BLaER1 (cell line): ENCODE measurements around the gene CBY1.

Experiments
- H3K27ac ChIP-seq: shearing (Covaris generic); formaldehyde crosslinking; 2 replicates; pipeline ENCODE4 v1.8.1; 2022
- H3K27me3 ChIP-seq: shearing (Covaris generic); formaldehyde crosslinking; 2 replicates; pipeline ENCODE4 v1.8.1; 2022
- H3K36me3 ChIP-seq: shearing (Covaris generic); formaldehyde crosslinking; 2 replicates; pipeline ENCODE4 v1.8.1; 2022
- H3K4me1 ChIP-seq: shearing (Covaris generic); formaldehyde crosslinking; 2 replicates; pipeline ENCODE4 v1.8.1; 2022
- H3K4me2 ChIP-seq: shearing (Covaris generic); formaldehyde crosslinking; 2 replicates; pipeline ENCODE4 v1.8.1; 2022
- H3K4me3 ChIP-seq: shearing (Covaris generic); formaldehyde crosslinking; 2 replicates; pipeline ENCODE4 v1.8.1; 2022
- H3K9ac ChIP-seq: shearing (Covaris generic); formaldehyde crosslinking; 2 replicates; pipeline ENCODE4 v1.8.1; 2022
- H3K9me3 ChIP-seq: shearing (Covaris generic); formaldehyde crosslinking; 2 replicates; pipeline ENCODE4 v1.8.1; 2022
- H4K20me1 ChIP-seq: shearing (Covaris generic); formaldehyde crosslinking; 2 replicates; pipeline ENCODE4 v1.8.1; 2022
- Cebpa-rat ChIP-seq: shearing (Covaris generic); IDR thresholded peaks from 2 replicates; pipeline ENCODE4 v1.8.1; 2022

CBY1 gene

GRCh38 chr22:38684895-38685294, 28.5 kb downstream of the CBY1 start:
- TF ChIP-seq Cebpa-rat = no peak
- peaks cover 69% of the 10 kb centered on the region for H3K36me3 ChIP-seq

GRCh38 chr22:38685761-38686160, 29.3 kb downstream of the CBY1 start:
- Histone ChIP-seq H3K27ac (no peak overlapping the region), H3K9me3 (0 out of 2 replicates have a peak, but pooled peaks cover 4% of the 10 kb centered on the region), H4K20me1 (peaks cover 38% of the 10 kb centered on the region; the same call in 1 of the 2 replicates), H3K4me2 (no peak overlapping the region), H3K9ac (no peak overlapping the region), H3K27me3 (no peaks in the 10 kb centered on the region), H3K4me3 (no peak overlapping the region), H3K4me1 (peaks cover 17% of the 10 kb centered on the region), H3K36me3 (peaks cover 78% of the 10 kb centered on the region)
- TF ChIP-seq Cebpa-rat = no peak

More at GRCh38 chr22:38684895-38685294, 28.5 kb downstream of the CBY1 start:
- Histone ChIP-seq H3K9ac (no peak overlapping the region), H3K27me3 (no peaks in the 10 kb centered on the region), H3K4me3 (no peak overlapping the region), H4K20me1 (peaks cover 29% of the 10 kb centered on the region; the same call in 1 of the 2 replicates), H3K9me3 (0 out of 2 replicates have a peak, but pooled peaks cover 4% of the 10 kb centered on the region), H3K27ac (no peak overlapping the region), H3K4me1 (peaks cover 17% of the 10 kb centered on the region), H3K4me2 (no peak overlapping the region)

GRCh38 chr22:38689651-38690050, 33.2 kb downstream of the CBY1 start:
- Histone ChIP-seq H3K4me2 (no peak overlapping the region), H3K9me3 (no peaks in the 10 kb centered on the region), H3K4me1 (no peaks in the 10 kb centered on the region), H3K27me3 (no peaks in the 10 kb centered on the region), H3K36me3 (peaks cover 97% of the 10 kb centered on the region), H3K4me3 (no peak overlapping the region), H3K9ac (no peak overlapping the region), H3K27ac (no peak overlapping the region), H4K20me1 (peaks cover 67% of the 10 kb centered on the region)
- no peak for TF ChIP-seq Cebpa-rat

GRCh38 chr22:38694049-38694448, 37.6 kb downstream of the CBY1 start:
- Histone ChIP-seq H4K20me1 (peaks cover 86% of the 10 kb centered on the region), H3K4me2 (no peak overlapping the region), H3K27ac (no peak overlapping the region), H3K27me3 (no peaks in the 10 kb centered on the region), H3K4me3 (no peak overlapping the region), H3K4me1 (peaks cover 31% of the 10 kb centered on the region), H3K36me3 (peaks cover 58% of the 10 kb centered on the region), H3K9ac (no peak overlapping the region), H3K9me3 (no peaks in the 10 kb centered on the region)
- no peak for TF ChIP-seq Cebpa-rat

GRCh38 chr22:38694940-38695339, 38.5 kb downstream of the CBY1 start:
- Histone ChIP-seq H3K27ac (no peak overlapping the region), H3K9ac (no peak overlapping the region), H3K4me2 (no peak overlapping the region), H3K4me1 (peaks cover 39% of the 10 kb centered on the region), H3K4me3 (no peak overlapping the region), H3K9me3 (no peaks in the 10 kb centered on the region), H4K20me1 (peaks cover 85% of the 10 kb centered on the region), H3K27me3 (no peaks in the 10 kb centered on the region), H3K36me3 (peaks cover 49% of the 10 kb centered on the region)
- no peak for TF ChIP-seq Cebpa-rat

- no peaks in the 10 kb centered on the region; the same call in 1 of the 2 replicates for H3K27me3 ChIP-seq
- peaks cover 30% of the 10 kb centered on the region for H3K36me3 ChIP-seq
- H3K9ac ChIP-seq = no peak overlapping the region
- TF ChIP-seq Cebpa-rat = no peak
- peaks cover 47% of the 10 kb centered on the region for H3K4me1 ChIP-seq
- H3K4me2 ChIP-seq = peak overlapping the region; percentile 83
- H3K9me3 ChIP-seq = no peaks in the 10 kb centered on the region
- no peak overlapping the region for H3K4me3 ChIP-seq
- H3K27ac ChIP-seq = no peak overlapping the region
- H4K20me1 ChIP-seq = peaks cover 66% of the 10 kb centered on the region
Observed at GRCh38 chr22:38696606-38697424, 40.4 kb downstream of the CBY1 start.

GRCh38 chr22:38697425-38698089, 41.1 kb downstream of the CBY1 start:
- peaks cover 49% of the 10 kb centered on the region for H3K4me1 ChIP-seq
- 0 out of 2 replicates have a peak overlapping the region, but pooled peaks have one; percentile 95 for H3K4me3 ChIP-seq
- H3K27me3 ChIP-seq = no peaks in the 10 kb centered on the region; the same call in 1 of the 2 replicates
- TF ChIP-seq Cebpa-rat = no peak
- H3K9ac ChIP-seq = no peak overlapping the region
- no peaks in the 10 kb centered on the region for H3K9me3 ChIP-seq
- H4K20me1 ChIP-seq = peaks cover 59% of the 10 kb centered on the region
- peak overlapping the region; percentile 83 for H3K4me2 ChIP-seq
- peaks cover 23% of the 10 kb centered on the region for H3K36me3 ChIP-seq
- H3K27ac ChIP-seq = no peak overlapping the region

GRCh38 chr22:38698407-38699094, 42.1 kb downstream of the CBY1 start:
- H4K20me1 ChIP-seq = peaks cover 49% of the 10 kb centered on the region
- H3K27ac ChIP-seq = no peak overlapping the region
- H3K4me1 ChIP-seq = peaks cover 49% of the 10 kb centered on the region
- no peaks in the 10 kb centered on the region; the same call in 1 of the 2 replicates for H3K27me3 ChIP-seq
- H3K4me3 ChIP-seq = peak overlapping the region; percentile 95
- H3K9me3 ChIP-seq = no peaks in the 10 kb centered on the region
- H3K9ac ChIP-seq = peak overlapping the region; percentile 94
- peak overlapping the region; percentile 83 for H3K4me2 ChIP-seq
- TF ChIP-seq Cebpa-rat = no peak
- H3K36me3 ChIP-seq = peaks cover 14% of the 10 kb centered on the region

GRCh38 chr22:38699143-38699542, 42.7 kb downstream of the CBY1 start:
- H3K4me1 ChIP-seq = peaks cover 52% of the 10 kb centered on the region
- no peak overlapping the region for H3K27ac ChIP-seq
- H3K27me3 ChIP-seq = no peaks in the 10 kb centered on the region; the same call in 1 of the 2 replicates
- TF ChIP-seq Cebpa-rat = no peak
- H3K9ac ChIP-seq = peak overlapping the region; percentile 94
- H3K4me2 ChIP-seq = peak overlapping the region; percentile 83
- H3K9me3 ChIP-seq = no peaks in the 10 kb centered on the region
- H4K20me1 ChIP-seq = peaks cover 43% of the 10 kb centered on the region
- H3K36me3 ChIP-seq = peaks cover 8% of the 10 kb centered on the region
- peak overlapping the region; percentile 95 for H3K4me3 ChIP-seq
